Measurements from ENCODE around the gene HNRNPUL2.
"Not testable (repeated sequence)": the region's sequence is repeated elsewhere in the genome, so short reads cannot be mapped to it uniquely, and the experiment has no call there.

Gene HNRNPUL2

GRCh38 chr11:62705880-62706849 is 21.1 kb downstream of the HNRNPUL2 start:
- TF ChIP-seq CTCF (conservative IDR thresholded peaks at IDR 0.05; ENCODE audit: low read depth): no peak
- ChIA-PET CTCF (interaction anchor here (0.6 to 2.1 kb wide), 3 partner anchors 12 to 159 kb away, joined by 3 to 8 read pairs (median 7); no protein-coding TSS in a partner anchor), POLR2A (ENCODE audit: low non-redundant PET) (interaction anchor here (0.7 kb wide), 1 partner anchor 25 kb away, joined by 6 read pairs; no protein-coding TSS in a partner anchor)
- H3K27ac ChIP-seq: peak overlapping the region; percentile 98
- peak; percentile 91 for DNase-seq (ENCODE audit: low spot score)

GRCh38 chr11:62705413-62705812 is 21.8 kb downstream of the HNRNPUL2 start:
- no peak; the same call in 1 of the 2 replicates for TF ChIP-seq CTCF (conservative IDR thresholded peaks at IDR 0.05; ENCODE audit: low read depth)
- DNase-seq (ENCODE audit: low spot score): no peak
- CTCF ChIA-PET: interaction anchor here (0.6 to 1.7 kb wide), 4 partner anchors 20 to 160 kb away, joined by 3 to 8 read pairs (median 3); no protein-coding TSS in a partner anchor
- POLR2A ChIA-PET (ENCODE audit: low non-redundant PET): interaction anchor here (0.7 kb wide), 1 partner anchor 24 kb away, joined by 6 read pairs; no protein-coding TSS in a partner anchor
- peak overlapping the region; percentile 98 for H3K27ac ChIP-seq

- DNase-seq (ENCODE audit: low spot score); POLR2A ChIA-PET (ENCODE audit: low non-redundant PET): not testable (repeated sequence)
- H3K27ac ChIP-seq: peak overlapping the region; percentile 44
- CTCF ChIA-PET: interaction anchor here (0.7 to 0.8 kb wide), 2 partner anchors 93 to 913 kb away, joined by 3 to 5 read pairs; no protein-coding TSS in a partner anchor
These were observed 23.3 kb downstream of the HNRNPUL2 start for GRCh38 chr11:62703921-62704320.

- no peak overlapping the region; the same call in 1 of the 2 replicates for H3K27ac ChIP-seq
- ChIA-PET CTCF (interaction anchor here (0.7 to 1.0 kb wide), 2 partner anchors 85 to 1652 kb away, joined by 3 read pairs; partner anchors contain the start of gene TMEM179B), POLR2A (ENCODE audit: low non-redundant PET) (no interaction called here)
- TF ChIP-seq CTCF (conservative IDR thresholded peaks at IDR 0.05; ENCODE audit: low read depth): no peak
- no peak for DNase-seq (ENCODE audit: low spot score)
These were observed 25.0 kb downstream of the HNRNPUL2 start for GRCh38 chr11:62702246-62702645.

- H3K27ac ChIP-seq: peak overlapping the region; percentile 54
- no peak for DNase-seq (ENCODE audit: low spot score)
- ChIA-PET CTCF (interaction anchor here (0.6 to 1.8 kb wide), 4 partner anchors 12 to 18 kb away, joined by 3 to 17 read pairs (median 5); partner anchors contain the start of genes BSCL2 and GNG3), POLR2A (ENCODE audit: low non-redundant PET) (no interaction called here)
- TF ChIP-seq CTCF (conservative IDR thresholded peaks at IDR 0.05; ENCODE audit: low read depth): peak; percentile 74
These were observed 32.6 kb downstream of the HNRNPUL2 start for GRCh38 chr11:62694455-62695167.

GRCh38 chr11:62693624-62694023 is 33.6 kb downstream of the HNRNPUL2 start:
- peak overlapping the region; percentile 54 for H3K27ac ChIP-seq
- CTCF ChIA-PET: interaction anchor here (0.6 to 1.8 kb wide), 3 partner anchors 12 to 24 kb away, joined by 6 to 17 read pairs (median 7); partner anchors contain the start of genes BSCL2 and GNG3
- POLR2A ChIA-PET (ENCODE audit: low non-redundant PET); DNase-seq (ENCODE audit: low spot score): not testable (repeated sequence)
